IMR-90 (cell line): ENCODE data around the gene CPXM1. TPM values are rescaled to one million over a fixed set of nuclear protein-coding genes. Genes with fewer than 3 reads are reported as not detected.

Experiments used
- ATAC-seq: fragments of 200-7000 bp; cut with Tn5 transposase; 2 replicates; pipeline ENCODE4 v1.9.1; 2020; ENCODE audit warnings: low read depth, mild to moderate bottlenecking, moderate library complexity
- BruUV-seq: library from RNA; stranded (reverse); fragments of 400-500 nt; replicated peaks from 2 replicates; lab custom pipeline; 2021; lab: Mats Ljungman, UMichigan
- CTCF ChIA-PET: fragments of 300-600 bp; formaldehyde crosslinking; extraction: SDS; loops from one replicate; lab custom pipeline; 2021; ENCODE audit warnings: antibody characterized with exemption; lab: Yijun Ruan, JAX
- POLR2A ChIA-PET: fragments of 300-600 bp; sonication (Branson Sonifier 250); formaldehyde crosslinking; loops from one replicate; lab custom pipeline; 2022; ENCODE audit warnings: antibody characterized with exemption; ENCODE audit not compliant: unreplicated experiment; lab: Charles Lee
- DNase-seq: peaks from one replicate; pipeline ENCODE4 v3.0.0; 2013
- H2AFZ ChIP-seq: replicated peaks from 2 replicates; pipeline ENCODE3; 2013; ENCODE audit warnings: low read length, mild to moderate bottlenecking; ENCODE audit not compliant: poor library complexity
- H2AK5ac ChIP-seq: 2 replicates; pipeline ENCODE4 v1.6.1; 2013; ENCODE audit warnings: low read depth, low read length, inconsistent platforms
- H2AK9ac ChIP-seq: replicated peaks from 2 replicates; pipeline ENCODE3; 2013; ENCODE audit warnings: mild to moderate bottlenecking, low read depth, low read length, moderate library complexity; ENCODE audit not compliant: poor library complexity
- H2BK120ac ChIP-seq: 2 replicates; pipeline ENCODE4 v1.6.1; 2013; ENCODE audit warnings: low read depth, low read length, inconsistent platforms
- H2BK15ac ChIP-seq: 3 replicates; pipeline ENCODE4 v1.6.1; 2013; ENCODE audit warnings: low read depth, low read length, inconsistent platforms
- H2BK20ac ChIP-seq: 2 replicates; pipeline ENCODE4 v1.6.1; 2013; ENCODE audit warnings: low read depth, mild to moderate bottlenecking, inconsistent platforms, low read length, moderate library complexity
- H2BK5ac ChIP-seq: 2 replicates; pipeline ENCODE4 v1.6.1; 2013; ENCODE audit warnings: mild to moderate bottlenecking, low read depth, low read length, inconsistent platforms; ENCODE audit not compliant: poor library complexity, severe bottlenecking
- H3K14ac ChIP-seq: replicated peaks from 2 replicates; pipeline ENCODE4 v1.6.1; 2013; ENCODE audit warnings: low read depth, low read length, inconsistent platforms
- H3K18ac ChIP-seq: 2 replicates; pipeline ENCODE4 v1.6.1; 2013; ENCODE audit warnings: low read depth, low read length, control low read depth
- H3K23ac ChIP-seq: 2 replicates; pipeline ENCODE4 v1.6.1; 2013; ENCODE audit warnings: low read depth, low read length, inconsistent platforms
- H3K27ac ChIP-seq: 2 replicates; pipeline ENCODE4 v1.5.1; 2013; ENCODE audit warnings: mild to moderate bottlenecking, control low read depth, low read length; ENCODE audit not compliant: insufficient read depth
- H3K27me3 ChIP-seq: 2 replicates; pipeline ENCODE4 v1.6.1; 2013; ENCODE audit warnings: low read length; ENCODE audit not compliant: control insufficient read depth, insufficient read depth
- H3K36me3 ChIP-seq: 2 replicates; pipeline ENCODE4 v1.6.1; 2013; ENCODE audit warnings: low read length, mixed read lengths; ENCODE audit not compliant: control insufficient read depth, insufficient read depth
- H3K4ac ChIP-seq: 2 replicates; pipeline ENCODE4 v1.6.1; 2013; ENCODE audit warnings: low read depth, low read length, inconsistent platforms
- H3K4me1 ChIP-seq: 2 replicates; pipeline ENCODE4 v1.6.1; 2013; ENCODE audit warnings: low read length, mixed read lengths; ENCODE audit not compliant: control insufficient read depth, insufficient read depth
- H3K4me2 ChIP-seq: 2 replicates; pipeline ENCODE4 v1.6.1; 2013; ENCODE audit warnings: low read depth, mild to moderate bottlenecking, control low read depth, low read length, moderate library complexity
- H3K4me3 ChIP-seq: 2 replicates; pipeline ENCODE4 v1.5.1; 2013; ENCODE audit warnings: low read depth, mild to moderate bottlenecking, control low read depth, low read length, moderate library complexity; ENCODE audit not compliant: insufficient read depth
- H3K56ac ChIP-seq: 2 replicates; pipeline ENCODE4 v1.6.1; 2013; ENCODE audit warnings: low read length, inconsistent platforms; ENCODE audit not compliant: insufficient read depth; ENCODE audit errors: extremely low read depth
- H3K79me1 ChIP-seq, 2 experiments: 2 replicates each; pipeline ENCODE4 v1.6.1; 2013; ENCODE audit warnings: low read length in 2 of 2, inconsistent platforms in 1 of 2, low read depth in 1 of 2
- H3K9ac ChIP-seq: 2 replicates; pipeline ENCODE4 v1.6.1; 2013; ENCODE audit warnings: low read depth, low read length, control low read depth
- H3K9me1 ChIP-seq: 2 replicates; pipeline ENCODE4 v1.6.1; 2013; ENCODE audit warnings: low read length, inconsistent platforms; ENCODE audit not compliant: insufficient read depth
- H3K9me3 ChIP-seq: 2 replicates; pipeline ENCODE4 v1.6.1; 2013; ENCODE audit warnings: low read length; ENCODE audit not compliant: control insufficient read depth, insufficient read depth
- H4K20me1 ChIP-seq: 2 replicates; pipeline ENCODE4 v1.6.1; 2013; ENCODE audit warnings: low read length, inconsistent platforms; ENCODE audit not compliant: insufficient read depth
- H4K5ac ChIP-seq: 2 replicates; pipeline ENCODE4 v1.6.1; 2013; ENCODE audit warnings: mild to moderate bottlenecking, low read depth, low read length, control low read depth
- H4K8ac ChIP-seq, 2 experiments: 2 replicates each; pipeline ENCODE4 v1.6.1; 2013; ENCODE audit warnings: low read depth in 2 of 2, low read length in 2 of 2, control low read depth in 1 of 2, inconsistent platforms in 1 of 2
- H4K91ac ChIP-seq: 2 replicates; pipeline ENCODE4 v1.6.1; 2013; ENCODE audit warnings: low read depth, low read length, inconsistent platforms; ENCODE audit not compliant: insufficient read depth
- BHLHE40 ChIP-seq: fragments of 150-350 bp; IDR thresholded peaks from 2 replicates; pipeline ENCODE4 v1.6.1; 2016; ENCODE audit warnings: mild to moderate bottlenecking, low read depth, low read length
- CEBPB ChIP-seq: IDR thresholded peaks from 2 replicates; pipeline ENCODE4 v1.6.1; 2012; ENCODE audit warnings: low read depth, low read length, improper control_type of control experiment
- CHD1 ChIP-seq: IDR thresholded peaks from 2 replicates; pipeline ENCODE4 v1.6.1; 2012; ENCODE audit warnings: low read depth, low read length, improper control_type of control experiment
- MAFK ChIP-seq: IDR thresholded peaks from 2 replicates; pipeline ENCODE4 v1.6.1; 2012; ENCODE audit warnings: low read depth, low read length, improper control_type of control experiment
- MAZ ChIP-seq: IDR thresholded peaks from 2 replicates; pipeline ENCODE4 v1.6.1; 2012; ENCODE audit warnings: low read depth, mild to moderate bottlenecking, low read length, improper control_type of control experiment, moderate library complexity, borderline replicate concordance
- MXI1 ChIP-seq: IDR thresholded peaks from 2 replicates; pipeline ENCODE4 v1.6.1; 2012; ENCODE audit warnings: low read depth, mild to moderate bottlenecking, low read length, moderate library complexity, borderline replicate concordance
- NFE2L2 ChIP-seq: fragments of 150-350 bp; IDR thresholded peaks from 2 replicates; pipeline ENCODE4 v1.6.1; 2016; ENCODE audit warnings: low read depth, mild to moderate bottlenecking, low read length
- POLR2A ChIP-seq: IDR thresholded peaks from 2 replicates; pipeline ENCODE4 v1.6.1; 2012; ENCODE audit warnings: mild to moderate bottlenecking, low read depth, low read length
- RAD21 ChIP-seq: IDR thresholded peaks from 2 replicates; pipeline ENCODE4 v1.6.1; 2012; ENCODE audit warnings: low read length, improper control_type of control experiment
- RCOR1 ChIP-seq: IDR thresholded peaks from 2 replicates; pipeline ENCODE4 v1.6.1; 2012; ENCODE audit warnings: mild to moderate bottlenecking, low read length, improper control_type of control experiment; ENCODE audit not compliant: insufficient replicate concordance
- RFX5 ChIP-seq: IDR thresholded peaks from 2 replicates; pipeline ENCODE4 v1.8.0; 2012; ENCODE audit warnings: low read depth, mild to moderate bottlenecking, low read length, moderate library complexity
- SMC3 ChIP-seq: fragments of 150-350 bp; IDR thresholded peaks from 2 replicates; pipeline ENCODE4 v1.6.1; 2016; ENCODE audit warnings: low read depth, mild to moderate bottlenecking, antibody characterized with exemption, low read length, moderate library complexity
- WGBS, 2 experiments: methylation state at CpG; one replicate each; pipeline versions ENCODE4 v1.1.5 to v1.1.7; 2013; ENCODE audit warnings: missing lambda C conversion rate in 2 of 2; ENCODE audit not compliant: insufficient read length in 1 of 2; ENCODE audit errors: extremely low coverage in 2 of 2; 5-methylcytosine and 5-hydroxymethylcytosine counted together
- dilution Hi-C: fragments of 300-500 bp; cut with HindIII; formaldehyde crosslinking; loops from one replicate; pipeline ENCODE4 v1.14.3; 2018; ENCODE audit warnings: low sequenced_read_pairs; ENCODE audit not compliant: unreplicated experiment
- in situ Hi-C: fragments of 300-500 bp; cut with MboI; formaldehyde crosslinking; loops from 3 replicates; pipeline ENCODE4 v1.14.3; 2019; ENCODE audit warnings: low sequenced_read_pairs, inconsistent platforms, mixed read lengths
- intact Hi-C: fragments of 100-400 bp; cut with micrococcal nuclease; formaldehyde crosslinking; loops from 2 replicates; pipeline ENCODE4 v1.10.0; 2022
- polyA plus RNA-seq, 3 experiments: library from polyadenylated mRNA; depleted of rRNA; stranded (reverse); fragments of >200 nt; gene quantifications; 2 replicates each; pipeline ENCODE4 v1.2.3, GENCODE V29; 2012; ENCODE audit warnings: low replicate concordance in 1 of 3
- total RNA-seq: library from RNA; depleted of rRNA; stranded (reverse); fragments of >200 nt; gene quantifications from 2 replicates; pipeline ENCODE4 v1.2.3, GENCODE V29; 2012
- TF ChIP-seq, protein P1 (sequence below): fragments of 150-350 bp; IDR thresholded peaks from 2 replicates; pipeline ENCODE4 v1.6.1; 2017; ENCODE audit warnings: mild to moderate bottlenecking, antibody characterized with exemption, low read length, low read depth
- TF ChIP-seq, protein P2 (sequence below): fragments of 150-350 bp; IDR thresholded peaks from 2 replicates; pipeline ENCODE4 v1.6.1; 2016; ENCODE audit warnings: low read depth, mild to moderate bottlenecking, low read length, moderate library complexity, borderline replicate concordance
- TF ChIP-seq, protein P3 (sequence below): conservative IDR thresholded peaks from 2 replicates; pipeline ENCODE4 v1.5.1; 2012; ENCODE audit warnings: mild to moderate bottlenecking, low read depth, low read length, improper control_type of control experiment

CPXM1 gene
- total and polyA plus RNA-seq, 2 of the 4 experiments (the other 2 are of a cell fraction): 1.1 to 4.6 TPM

DNA sequence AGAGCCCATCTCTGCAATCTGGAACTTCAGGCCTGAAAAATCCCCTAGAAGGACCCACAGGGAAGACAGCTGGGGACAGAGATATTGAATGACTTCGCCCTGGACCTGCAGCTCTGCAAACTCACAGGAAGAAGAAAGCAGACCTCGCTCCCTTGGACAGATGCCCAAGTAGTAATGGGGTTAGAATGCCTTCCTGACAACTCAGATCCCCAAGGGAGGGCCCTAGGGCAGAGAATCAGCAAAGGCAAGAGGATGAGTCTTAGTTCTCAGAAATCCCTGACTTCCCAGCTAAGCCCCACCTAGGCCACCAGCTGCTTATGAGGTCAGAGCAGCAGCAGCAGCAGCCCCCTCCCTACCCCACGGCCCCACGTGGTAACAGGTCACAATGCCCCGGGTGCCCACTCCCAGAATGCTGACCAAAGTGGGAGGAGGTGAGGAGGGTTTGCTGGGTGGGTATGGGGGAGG lies 14.2 kb upstream of the CPXM1 start, which contains the start of gene C20orf141:
TSS of gene C20orf141 (plus strand) at position 401 of the 465 bp plus-strand sequence. CDS start 198 bp downstream, outside the sequence.
- Histone ChIP-seq H2BK15ac (peak within 1 kb of the TSS; percentile 77), H3K27ac (peak within 1 kb of the TSS; percentile 56), H2BK20ac (peak within 1 kb of the TSS; percentile 91), H2AFZ (peak within 1 kb of the TSS; percentile 86), H4K5ac (peak within 1 kb of the TSS; percentile 56), H3K4me3 (no peak within 1 kb of the TSS), H4K8ac (peak within 1 kb of the TSS; percentile 36 to 76), H4K91ac (peak within 1 kb of the TSS; percentile 69), H3K56ac (peak within 1 kb of the TSS; percentile 27; the same call in 1 of the 2 replicates), H3K27me3 (no peaks in the 10 kb centered on the region), H2AK9ac (peak within 1 kb of the TSS; percentile 42), H2BK5ac (peak within 1 kb of the TSS; percentile 62), H2AK5ac (peak within 1 kb of the TSS; percentile 98), H3K4me1 (peaks cover 27% of the 10 kb centered on the region), H3K23ac (0 out of 2 replicates have a peak within 1 kb of the TSS, but pooled peaks have one; percentile 40), H3K79me1 (0 out of 4 replicates have a peak, but pooled peaks cover 0 to 5% of the 10 kb centered on the region in 2 experiments), H4K20me1 (no peaks in the 10 kb centered on the region), H3K9me1 (peaks cover 26% of the 10 kb centered on the region), H3K9ac (no peak within 1 kb of the TSS), H3K4me2 (peak within 1 kb of the TSS; percentile 23), H3K14ac (peak within 1 kb of the TSS; percentile 29), H3K9me3 (peaks cover 2% of the 10 kb centered on the region; the same call in 1 of the 2 replicates), H3K4ac (peak within 1 kb of the TSS; percentile 85), H2BK120ac (peak within 1 kb of the TSS; percentile 92), H3K18ac (peak within 1 kb of the TSS; percentile 56), H3K36me3 (no peaks in the 10 kb centered on the region)
- no TSS peak for BruUV-seq
- intact Hi-C loops (no loop called here), in situ Hi-C loops (loop anchor here (25.0 kb wide), 1 partner anchor 702 kb away; the partner anchor contains the start of gene STK35), dilution Hi-C loops (no loop called here)
- POLR2A ChIA-PET: no interaction called here
- WGBS, 2 experiments: no CpG with 5 or more reads among the region's 5 CpGs
- CTCF ChIA-PET: no interaction called here
- DNase-seq (peak; percentile 99), ATAC-seq (peak; percentile 96)
- TF ChIP-seq POLR2A: no peak
- TF ChIP-seq, protein P1, sequence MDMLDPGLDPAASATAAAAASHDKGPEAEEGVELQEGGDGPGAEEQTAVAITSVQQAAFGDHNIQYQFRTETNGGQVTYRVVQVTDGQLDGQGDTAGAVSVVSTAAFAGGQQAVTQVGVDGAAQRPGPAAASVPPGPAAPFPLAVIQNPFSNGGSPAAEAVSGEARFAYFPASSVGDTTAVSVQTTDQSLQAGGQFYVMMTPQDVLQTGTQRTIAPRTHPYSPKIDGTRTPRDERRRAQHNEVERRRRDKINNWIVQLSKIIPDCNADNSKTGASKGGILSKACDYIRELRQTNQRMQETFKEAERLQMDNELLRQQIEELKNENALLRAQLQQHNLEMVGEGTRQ: peak; percentile 81
- no peak for TF ChIP-seq CHD1
- no peak for TF ChIP-seq RCOR1
- TF ChIP-seq CEBPB: no peak
- 0 out of 2 replicates have a peak, but pooled peaks have one; percentile 6 for TF ChIP-seq RAD21
- TF ChIP-seq, protein P2, sequence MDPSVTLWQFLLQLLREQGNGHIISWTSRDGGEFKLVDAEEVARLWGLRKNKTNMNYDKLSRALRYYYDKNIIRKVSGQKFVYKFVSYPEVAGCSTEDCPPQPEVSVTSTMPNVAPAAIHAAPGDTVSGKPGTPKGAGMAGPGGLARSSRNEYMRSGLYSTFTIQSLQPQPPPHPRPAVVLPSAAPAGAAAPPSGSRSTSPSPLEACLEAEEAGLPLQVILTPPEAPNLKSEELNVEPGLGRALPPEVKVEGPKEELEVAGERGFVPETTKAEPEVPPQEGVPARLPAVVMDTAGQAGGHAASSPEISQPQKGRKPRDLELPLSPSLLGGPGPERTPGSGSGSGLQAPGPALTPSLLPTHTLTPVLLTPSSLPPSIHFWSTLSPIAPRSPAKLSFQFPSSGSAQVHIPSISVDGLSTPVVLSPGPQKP: no peak
- TF ChIP-seq MAFK: peak; percentile 28; the same call in 1 of the 2 replicates
- no peak for TF ChIP-seq NFE2L2
- TF ChIP-seq BHLHE40: peak; percentile 38; the same call in 1 of the 2 replicates
- TF ChIP-seq RFX5: no peak
- TF ChIP-seq MAZ: peak; percentile 81; the same call in 1 of the 2 replicates
- no peak for TF ChIP-seq MXI1
- no peak for TF ChIP-seq SMC3
- TF ChIP-seq, protein P3, sequence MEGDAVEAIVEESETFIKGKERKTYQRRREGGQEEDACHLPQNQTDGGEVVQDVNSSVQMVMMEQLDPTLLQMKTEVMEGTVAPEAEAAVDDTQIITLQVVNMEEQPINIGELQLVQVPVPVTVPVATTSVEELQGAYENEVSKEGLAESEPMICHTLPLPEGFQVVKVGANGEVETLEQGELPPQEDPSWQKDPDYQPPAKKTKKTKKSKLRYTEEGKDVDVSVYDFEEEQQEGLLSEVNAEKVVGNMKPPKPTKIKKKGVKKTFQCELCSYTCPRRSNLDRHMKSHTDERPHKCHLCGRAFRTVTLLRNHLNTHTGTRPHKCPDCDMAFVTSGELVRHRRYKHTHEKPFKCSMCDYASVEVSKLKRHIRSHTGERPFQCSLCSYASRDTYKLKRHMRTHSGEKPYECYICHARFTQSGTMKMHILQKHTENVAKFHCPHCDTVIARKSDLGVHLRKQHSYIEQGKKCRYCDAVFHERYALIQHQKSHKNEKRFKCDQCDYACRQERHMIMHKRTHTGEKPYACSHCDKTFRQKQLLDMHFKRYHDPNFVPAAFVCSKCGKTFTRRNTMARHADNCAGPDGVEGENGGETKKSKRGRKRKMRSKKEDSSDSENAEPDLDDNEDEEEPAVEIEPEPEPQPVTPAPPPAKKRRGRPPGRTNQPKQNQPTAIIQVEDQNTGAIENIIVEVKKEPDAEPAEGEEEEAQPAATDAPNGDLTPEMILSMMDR: no peak
